Lower leg skin (tissue), 4 donors: ENCODE results near the gene RTRAF. TPM values are rescaled to one million over a fixed set of nuclear protein-coding genes. Genes with fewer than 3 reads are reported as not detected.

Experiments used
- DNase-seq, 2 donors: peaks; one replicate each; pipeline ENCODE4 v3.0.0-alpha.2; 2019; ENCODE audit warnings: low spot score in 2 of 2
- H3K4me3 ChIP-seq: fragments of 200-600 bp; sonication (generic); 2 replicates; pipeline ENCODE4 v1.5.1; 2017; ENCODE audit warnings: mild to moderate bottlenecking, low read depth; ENCODE audit not compliant: poor library complexity, severe bottlenecking
- CTCF ChIP-seq, 3 donors: fragments of 450-650 bp; IDR thresholded peaks; one replicate each; pipeline ENCODE4 v1.5.1; 2016; ENCODE audit warnings: antibody characterized with exemption in 3 of 3, mild to moderate bottlenecking in 3 of 3, moderate library complexity in 2 of 3
- POLR2A ChIP-seq, 2 donors: fragments of 450-650 bp; IDR thresholded peaks; one replicate each; pipeline ENCODE4 v1.6.1; 2016 to 2017; ENCODE audit warnings: antibody characterized with exemption in 2 of 2, mild to moderate bottlenecking in 1 of 2, moderate library complexity in 1 of 2
- WGBS, 2 donors: methylation state at CpG; one replicate each; pipeline ENCODE4 v1.1.5; 2018; 5-methylcytosine and 5-hydroxymethylcytosine counted together
- intact Hi-C: fragments of 100-400 bp; cut with DNase I; formaldehyde crosslinking; loops from one replicate; pipeline ENCODE4 v1.15.0; 2023; ENCODE audit warnings: low total_unique reads
- total RNA-seq, 4 donors: library from RNA; depleted of rRNA; stranded (reverse); fragments of >200 nt; gene quantifications; one replicate each; pipeline ENCODE4 v1.1.0, GENCODE V29; 2016

RTRAF gene
- total RNA-seq, 4 donors from 2014 or later: 32.5 to 48.0 (median 40.6) TPM

DNA sequence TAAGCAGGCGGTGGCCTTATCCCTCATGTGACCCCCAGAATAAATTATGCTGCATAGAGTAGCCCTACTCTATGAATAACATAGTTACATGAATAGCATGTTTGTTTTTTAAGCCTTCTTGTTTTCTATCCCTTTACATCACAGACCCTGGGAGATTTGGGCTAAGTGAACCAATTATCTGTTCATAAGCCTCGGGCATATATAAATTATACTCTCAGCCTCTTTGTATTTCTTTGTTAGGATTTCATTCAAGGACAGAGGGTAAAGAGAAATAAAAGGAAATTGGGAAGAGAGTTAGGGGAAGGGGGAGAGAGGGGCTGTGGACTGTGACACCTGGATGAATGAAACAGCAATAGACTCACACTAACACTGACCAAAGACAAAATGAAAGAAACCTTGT lies 35.3 kb upstream of the RTRAF start:
- H3K4me3 ChIP-seq: no peak overlapping the region
- no peak for TF ChIP-seq POLR2A (IDR thresholded peaks at IDR 0.05)
- TF ChIP-seq CTCF (IDR thresholded peaks at IDR 0.05): no peak
- DNase-seq: no peak
- 85 to 92% methylated on average over 2 of the region's 2 CpGs for WGBS, 2 donors
- intact Hi-C loops: no loop called here

- TF ChIP-seq CTCF (IDR thresholded peaks at IDR 0.05) (no peak), POLR2A (IDR thresholded peaks at IDR 0.05) (no peak)
- 88 to 95% methylated on average over 3 of the region's 3 CpGs for WGBS, 2 donors
- intact Hi-C loops: no loop called here
- DNase-seq: no peak
- no peak overlapping the region for H3K4me3 ChIP-seq
These were observed 34.7 kb upstream of the RTRAF start for GRCh38 chr14:51954657-51955056.

GRCh38 chr14:51957950-51958349 lies 31.4 kb upstream of the RTRAF start:
- intact Hi-C loops: no loop called here
- DNase-seq: no peak
- no peak for TF ChIP-seq CTCF (IDR thresholded peaks at IDR 0.05)
- no peak for TF ChIP-seq POLR2A (IDR thresholded peaks at IDR 0.05)
- WGBS, 2 donors: 42 to 45% methylated on average over 2 of the region's 2 CpGs
- no peak overlapping the region for H3K4me3 ChIP-seq

- no peak for DNase-seq
- H3K4me3 ChIP-seq: no peak overlapping the region
- intact Hi-C loops: no loop called here
- WGBS, 2 donors: 98 to 100% methylated on average over 1 of the region's 1 CpG
- TF ChIP-seq POLR2A (IDR thresholded peaks at IDR 0.05) (no peak), CTCF (IDR thresholded peaks at IDR 0.05) (no peak)
These were observed 29.4 kb upstream of the RTRAF start for GRCh38 chr14:51959928-51960327.

- TF ChIP-seq CTCF (IDR thresholded peaks at IDR 0.05): no peak
- no peak for TF ChIP-seq POLR2A (IDR thresholded peaks at IDR 0.05)
- DNase-seq: no peak
These were observed 28.5 kb upstream of the RTRAF start for GRCh38 chr14:51960866-51961265.

DNA sequence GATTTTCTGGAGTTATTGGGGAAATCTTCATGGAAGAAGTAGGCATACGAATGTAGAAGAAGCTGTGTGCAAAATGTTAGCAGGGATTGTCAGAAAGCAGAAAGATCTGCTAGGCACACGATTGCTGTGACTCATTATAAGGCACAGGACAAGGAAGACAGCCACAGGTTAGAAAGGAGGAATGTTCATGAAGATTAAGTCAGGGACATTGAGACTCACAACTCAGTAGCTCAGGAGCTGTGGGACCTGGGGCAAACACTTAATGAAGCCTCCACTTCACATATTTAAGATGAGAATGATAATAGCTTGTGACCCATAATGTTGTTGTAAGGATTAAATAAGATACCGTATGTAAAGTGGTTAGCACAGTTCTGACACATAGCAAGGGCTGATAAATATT lies 26.6 kb upstream of the RTRAF start:
- H3K4me3 ChIP-seq: no peak overlapping the region
- DNase-seq: no peak
- TF ChIP-seq CTCF (IDR thresholded peaks at IDR 0.05) (no peak), POLR2A (IDR thresholded peaks at IDR 0.05) (no peak)
- intact Hi-C loops: no loop called here
- WGBS, 2 donors: 13 to 38% methylated on average over 3 of the region's 3 CpGs

More at GRCh38 chr14:51960866-51961265, 28.5 kb upstream of the RTRAF start:
- intact Hi-C loops: no loop called here
- no peak overlapping the region for H3K4me3 ChIP-seq
